CD4-positive, alpha-beta memory T cell (primary cell): Measurements from ENCODE around the gene RALGDS. TPM values are rescaled to one million over a fixed set of nuclear protein-coding genes. Genes with fewer than 3 reads are reported as not detected.

Source experiments
- CTCF ChIA-PET: fragments of 350-600 bp; sonication (Branson Sonifier 250); formaldehyde crosslinking; loops from one replicate; lab custom pipeline; 2021; ENCODE audit warnings: inconsistent platforms; ENCODE audit not compliant: partially characterized antibody; lab: Charles Lee
- POLR2A ChIA-PET: fragments of 350-600 bp; sonication (Branson Sonifier 250); formaldehyde crosslinking; loops from one replicate; lab custom pipeline; 2021; ENCODE audit not compliant: partially characterized antibody; lab: Charles Lee
- DNase-seq, 5 donors: peaks; one replicate each; pipeline versions ENCODE4 v3.0.0 to v3.0.0-alpha.2; 2020 to 2022; ENCODE audit warnings: mixed read lengths in 1 of 5
- H3K27ac ChIP-seq: one replicate; pipeline ENCODE4 v1.7.0; 2013; ENCODE audit warnings: low read depth, low read length
- H3K27me3 ChIP-seq: 2 replicates; pipeline ENCODE4 v1.7.0; 2013; ENCODE audit warnings: mild to moderate bottlenecking, low read length, moderate library complexity; ENCODE audit not compliant: insufficient read depth
- H3K36me3 ChIP-seq: 2 replicates; pipeline ENCODE4 v1.7.0; 2013; ENCODE audit warnings: mild to moderate bottlenecking, low read length, moderate library complexity; ENCODE audit not compliant: insufficient read depth
- H3K4me1 ChIP-seq: 2 replicates; pipeline ENCODE4 v1.7.0; 2013; ENCODE audit warnings: mild to moderate bottlenecking, low read length, moderate library complexity; ENCODE audit not compliant: insufficient read depth
- H3K4me3 ChIP-seq, 2 donors: one replicate each; pipeline ENCODE4 v1.7.0; 2013; ENCODE audit warnings: low read length in 2 of 2, mild to moderate bottlenecking in 1 of 2
- H3K9me3 ChIP-seq, 2 donors: one replicate each; pipeline ENCODE4 v1.7.0; 2013; ENCODE audit warnings: low read length in 2 of 2, control low read depth in 1 of 2; ENCODE audit not compliant: control insufficient read depth in 1 of 2
- H3K27ac Mint-ChIP-seq, 7 donors: one replicate each; pipeline ENCODE4 v1.8.0; 2020 to 2021; ENCODE audit warnings: mixed read lengths in 7 of 7, mild to moderate bottlenecking in 6 of 7, inconsistent platforms in 3 of 7, moderate library complexity in 3 of 7
- H3K27me3 Mint-ChIP-seq, 2 donors: one replicate each; pipeline ENCODE4 v1.8.0; 2020 to 2021; ENCODE audit warnings: mixed read lengths in 2 of 2
- H3K36me3 Mint-ChIP-seq, 2 donors: one replicate each; pipeline ENCODE4 v1.8.0; 2020 to 2021; ENCODE audit warnings: mixed read lengths in 2 of 2, inconsistent platforms in 1 of 2, mild to moderate bottlenecking in 1 of 2
- H3K4me1 Mint-ChIP-seq, 4 donors: one replicate each; pipeline ENCODE4 v1.8.0; 2020 to 2021; ENCODE audit warnings: mixed read lengths in 4 of 4, mild to moderate bottlenecking in 1 of 4
- H3K4me3 Mint-ChIP-seq, 8 donors: one replicate each; pipeline ENCODE4 v1.8.0; 2020 to 2021; ENCODE audit warnings: mixed read lengths in 8 of 8, mild to moderate bottlenecking in 7 of 8, moderate library complexity in 6 of 8, inconsistent platforms in 3 of 8
- H3K9me3 Mint-ChIP-seq, 8 donors: one replicate each; pipeline ENCODE4 v1.8.0; 2020 to 2021; ENCODE audit warnings: mixed read lengths in 8 of 8, mild to moderate bottlenecking in 5 of 8, inconsistent platforms in 3 of 8, moderate library complexity in 1 of 8
- intact Hi-C: fragments of 100-400 bp; cut with micrococcal nuclease; formaldehyde crosslinking; loops from one replicate; pipeline ENCODE4 v1.15.1; 2023
- polyA plus RNA-seq, 2 donors: library from polyadenylated mRNA; unstranded; fragments of 300-500 nt; fragmentation: Illumina TruSeq; gene quantifications; one replicate each; pipeline ENCODE4 v1.2.3, GENCODE V29; 2021
- total RNA-seq, 2 experiments: library from RNA; stranded (reverse); gene quantifications; one replicate each; pipeline ENCODE4 v1.2.3, GENCODE V29; 2021

RALGDS gene
- total and polyA plus RNA-seq, 4 experiments from 2014 or later: 27.9 to 131 (median 95.2) TPM

DNA sequence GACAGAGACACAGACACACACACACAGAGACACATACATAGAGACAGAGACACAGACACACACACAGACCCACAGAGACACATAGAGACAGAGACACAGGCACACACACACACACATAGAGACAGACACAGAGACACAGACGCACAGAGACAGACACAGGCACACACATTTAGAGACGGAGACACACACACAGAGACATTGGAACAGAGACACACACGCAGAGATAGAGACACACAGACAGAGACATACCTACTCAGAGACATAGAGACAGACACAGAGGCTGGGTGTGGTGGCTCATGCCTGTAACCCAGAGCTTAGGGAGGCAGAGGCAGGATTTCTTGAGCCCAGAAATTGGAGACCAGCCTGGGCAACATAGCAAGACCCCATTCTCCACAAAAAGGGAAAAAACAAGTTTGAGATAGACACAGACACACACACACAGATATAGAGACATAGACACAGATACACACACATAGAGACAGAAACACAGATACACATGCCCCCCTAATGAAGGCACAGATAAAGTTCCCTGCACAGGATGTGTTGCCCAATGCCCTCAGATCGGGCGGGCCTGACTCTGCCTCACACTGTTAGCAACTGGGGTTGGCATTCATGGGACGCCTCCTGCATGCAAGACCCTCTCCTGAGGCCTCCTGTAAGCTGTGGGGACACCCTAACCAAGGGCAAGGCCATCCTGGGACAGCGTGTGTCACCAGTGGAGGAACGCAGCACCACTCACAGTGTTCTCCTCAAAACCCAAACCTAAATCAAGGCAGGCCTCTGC is 3.3 kb upstream of the RALGDS start:
- Histone ChIP-seq H3K9me3 (no peaks in the 10 kb centered on the region), H3K4me3 (no peak overlapping the region), H3K4me1 (peaks cover 93% of the 10 kb centered on the region), H3K36me3 (peaks cover 5% of the 10 kb centered on the region), H3K27me3 (no peaks in the 10 kb centered on the region), H3K27ac (peak overlapping the region; percentile 4)
- no peak for DNase-seq
- Mint-ChIP-seq H3K4me3 (peak overlapping the region in 6 of 8 donors; percentile 3 to 68 (median 22)), H3K9me3 (peaks cover 0 to 3% (median 0%) of the 10 kb centered on the region in 8 donors), H3K27ac (peak overlapping the region; percentile 84 to 100 (median 95)), H3K27me3 (no peaks in the 10 kb centered on the region), H3K36me3 (peaks cover 0 to 24% of the 10 kb centered on the region in 2 donors), H3K4me1 (peaks cover 39 to 86% (median 69%) of the 10 kb centered on the region in 4 donors)
- ChIA-PET POLR2A (interaction anchor here (3.3 to 13.2 kb wide), 2 partner anchors 10 to 21 kb away, joined by 27 to 424 read pairs; no protein-coding TSS in a partner anchor), CTCF (interaction anchor here (13.5 kb wide), 1 partner anchor 22 kb away, joined by 282 read pairs; no protein-coding TSS in a partner anchor)
- intact Hi-C loops: no loop called here

DNA sequence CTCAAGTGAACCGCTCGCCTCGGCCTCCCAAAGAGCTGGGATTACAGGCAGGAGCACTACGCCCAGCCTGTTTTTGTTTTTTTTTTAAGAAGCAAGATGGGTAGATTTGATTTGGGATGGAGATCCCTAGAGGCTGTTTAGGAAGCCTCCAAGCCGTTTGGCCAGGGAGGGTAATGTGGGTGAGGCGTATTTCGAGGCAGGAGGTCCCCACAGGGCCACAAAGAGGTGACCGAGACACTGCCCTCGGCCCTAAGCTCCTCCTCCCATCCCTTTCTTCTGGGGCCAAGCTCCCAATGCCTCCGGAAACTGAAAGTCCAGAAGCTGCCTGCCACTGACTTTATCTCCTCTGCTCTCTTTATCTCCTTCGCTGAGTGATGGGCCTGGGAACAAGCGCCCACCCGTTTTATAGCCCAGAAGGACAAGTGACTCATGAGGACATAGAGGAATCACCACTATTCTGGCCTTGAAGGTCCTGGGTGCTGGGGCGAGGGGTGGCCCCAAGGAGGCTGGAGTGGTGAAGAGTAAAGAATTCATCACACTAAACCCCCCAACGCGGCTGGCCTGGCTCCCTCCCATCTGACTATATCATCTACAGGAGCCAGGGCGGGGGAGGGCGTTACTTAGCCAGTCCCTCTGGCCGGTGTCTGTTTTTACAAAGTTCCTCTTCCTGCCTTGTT is 2.0 kb upstream of the RALGDS start:
- peak overlapping the region; percentile 88 for H3K27ac ChIP-seq
- peaks cover 0 to 3% (median 0%) of the 10 kb centered on the region in 8 donors for H3K9me3 Mint-ChIP-seq
- intact Hi-C loops: no loop called here
- H3K4me1 ChIP-seq: peaks cover 93% of the 10 kb centered on the region
- ChIA-PET CTCF (interaction anchor here (0.9 to 30.1 kb wide), 4 partner anchors 8 to 29 kb away, joined by 4 to 596 read pairs (median 4); no protein-coding TSS in a partner anchor), POLR2A (interaction anchor here (1.1 to 25.7 kb wide), 4 partner anchors 8 to 24 kb away, joined by 3 to 345 read pairs (median 33); no protein-coding TSS in a partner anchor)
- H3K27me3 ChIP-seq: no peaks in the 10 kb centered on the region
- peaks cover 0 to 24% of the 10 kb centered on the region in 2 donors for H3K36me3 Mint-ChIP-seq
- H3K36me3 ChIP-seq: peaks cover 5% of the 10 kb centered on the region
- H3K27ac Mint-ChIP-seq: peak overlapping the region; percentile 95 to 100 (median 98)
- no peak for DNase-seq
- no peak overlapping the region for H3K4me3 ChIP-seq
- peaks cover 43 to 88% (median 70%) of the 10 kb centered on the region in 4 donors for H3K4me1 Mint-ChIP-seq
- H3K27me3 Mint-ChIP-seq: no peaks in the 10 kb centered on the region
- no peaks in the 10 kb centered on the region for H3K9me3 ChIP-seq
- peak overlapping the region in 5 of 8 donors; percentile 8 to 66 (median 32) for H3K4me3 Mint-ChIP-seq

DNA sequence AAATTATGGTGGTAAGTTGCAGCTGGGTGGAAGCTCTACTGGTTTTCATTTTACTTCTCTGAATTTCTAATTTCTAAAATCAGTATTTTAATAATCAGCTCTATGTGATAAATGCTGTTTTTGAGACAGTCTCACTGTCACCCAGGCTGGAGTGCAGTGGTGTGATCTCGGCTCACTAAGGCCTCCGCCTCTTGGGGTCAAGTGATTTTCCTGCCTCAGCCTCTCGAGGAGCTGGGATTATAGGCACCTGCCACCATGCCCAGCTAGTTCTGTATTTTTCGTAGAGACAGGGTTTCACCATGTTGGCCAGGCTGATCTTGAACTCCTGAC is 1.5 kb upstream of the RALGDS start:
- H3K4me1 Mint-ChIP-seq: peaks cover 41 to 88% (median 69%) of the 10 kb centered on the region in 4 donors
- no peaks in the 10 kb centered on the region for H3K27me3 ChIP-seq
- POLR2A ChIA-PET: interaction anchor here (1.1 to 25.7 kb wide), 4 partner anchors 9 to 25 kb away, joined by 3 to 345 read pairs (median 33); no protein-coding TSS in a partner anchor
- peaks cover 0 to 21% of the 10 kb centered on the region in 2 donors for H3K36me3 Mint-ChIP-seq
- intact Hi-C loops: no loop called here
- peak overlapping the region; percentile 95 to 100 (median 98) for H3K27ac Mint-ChIP-seq
- DNase-seq: no peak
- peaks cover under 1% of the 10 kb centered on the region for H3K36me3 ChIP-seq
- no peaks in the 10 kb centered on the region for H3K27me3 Mint-ChIP-seq
- peaks cover 93% of the 10 kb centered on the region for H3K4me1 ChIP-seq
- H3K4me3 ChIP-seq: no peak overlapping the region
- CTCF ChIA-PET: interaction anchor here (0.9 to 30.1 kb wide), 4 partner anchors 8 to 29 kb away, joined by 4 to 596 read pairs (median 4); no protein-coding TSS in a partner anchor
- peak overlapping the region in 5 of 8 donors; percentile 15 to 66 (median 40) for H3K4me3 Mint-ChIP-seq
- H3K27ac ChIP-seq: peak overlapping the region; percentile 88
- no peaks in the 10 kb centered on the region for H3K9me3 ChIP-seq
- peaks cover 0 to 3% (median 0%) of the 10 kb centered on the region in 8 donors for H3K9me3 Mint-ChIP-seq

DNA sequence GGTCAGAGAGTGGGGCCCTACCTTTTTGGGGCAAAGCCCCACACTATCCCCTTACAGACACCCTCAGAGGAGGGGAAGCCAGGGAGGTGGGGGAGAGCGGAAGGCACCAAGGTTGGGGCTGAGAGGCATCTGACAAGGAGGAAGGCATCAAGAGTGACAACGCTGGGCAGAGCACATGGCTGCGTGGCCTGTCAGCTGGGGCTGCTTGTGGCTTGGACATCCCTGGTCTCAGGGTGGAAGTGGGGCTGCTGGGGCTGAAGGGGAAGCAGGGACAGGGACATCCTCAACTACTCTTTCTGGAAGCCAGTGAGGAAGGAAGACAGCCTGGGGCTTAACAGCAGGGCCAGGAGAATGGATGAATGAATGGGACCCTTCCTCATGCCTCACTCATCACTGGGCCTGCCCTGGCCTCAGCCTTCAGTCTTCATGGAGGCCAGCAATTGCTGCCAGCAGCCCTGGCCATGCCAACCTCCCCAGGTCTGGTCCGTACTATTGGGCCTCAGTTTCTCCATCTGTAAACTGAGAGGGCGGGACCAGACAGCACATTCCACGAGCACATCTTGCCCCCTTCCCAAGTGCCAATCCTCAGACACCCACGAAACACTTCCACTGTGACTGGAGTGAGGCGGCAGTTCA is 993 bp upstream of the RALGDS start:
- Histone ChIP-seq H3K9me3 (no peaks in the 10 kb centered on the region), H3K27me3 (no peaks in the 10 kb centered on the region), H3K4me1 (peaks cover 93% of the 10 kb centered on the region), H3K36me3 (peaks cover 3% of the 10 kb centered on the region), H3K4me3 (peak overlapping the region in 1 of 2 donors; percentile 51), H3K27ac (peak overlapping the region; percentile 88)
- DNase-seq: no peak
- Mint-ChIP-seq H3K9me3 (peaks cover 0 to 2% (median 0%) of the 10 kb centered on the region in 8 donors), H3K27me3 (no peaks in the 10 kb centered on the region), H3K4me1 (peaks cover 41 to 88% (median 68%) of the 10 kb centered on the region in 4 donors), H3K27ac (peak overlapping the region; percentile 95 to 100 (median 98)), H3K4me3 (peak overlapping the region in 7 of 8 donors; percentile 52 to 81 (median 66)), H3K36me3 (peaks cover 0 to 20% of the 10 kb centered on the region in 2 donors)
- ChIA-PET CTCF (interaction anchor here (0.9 to 30.1 kb wide), 4 partner anchors 9 to 30 kb away, joined by 4 to 596 read pairs (median 4); no protein-coding TSS in a partner anchor), POLR2A (interaction anchor here (1.1 to 25.7 kb wide), 5 partner anchors 9 to 92 kb away, joined by 3 to 345 read pairs (median 17); partner anchors contain the start of gene GTF3C5)
- intact Hi-C loops: loop anchor here (1.0 kb wide), 3 partner anchors 9 to 27 kb away; no protein-coding TSS in a partner anchor

DNA sequence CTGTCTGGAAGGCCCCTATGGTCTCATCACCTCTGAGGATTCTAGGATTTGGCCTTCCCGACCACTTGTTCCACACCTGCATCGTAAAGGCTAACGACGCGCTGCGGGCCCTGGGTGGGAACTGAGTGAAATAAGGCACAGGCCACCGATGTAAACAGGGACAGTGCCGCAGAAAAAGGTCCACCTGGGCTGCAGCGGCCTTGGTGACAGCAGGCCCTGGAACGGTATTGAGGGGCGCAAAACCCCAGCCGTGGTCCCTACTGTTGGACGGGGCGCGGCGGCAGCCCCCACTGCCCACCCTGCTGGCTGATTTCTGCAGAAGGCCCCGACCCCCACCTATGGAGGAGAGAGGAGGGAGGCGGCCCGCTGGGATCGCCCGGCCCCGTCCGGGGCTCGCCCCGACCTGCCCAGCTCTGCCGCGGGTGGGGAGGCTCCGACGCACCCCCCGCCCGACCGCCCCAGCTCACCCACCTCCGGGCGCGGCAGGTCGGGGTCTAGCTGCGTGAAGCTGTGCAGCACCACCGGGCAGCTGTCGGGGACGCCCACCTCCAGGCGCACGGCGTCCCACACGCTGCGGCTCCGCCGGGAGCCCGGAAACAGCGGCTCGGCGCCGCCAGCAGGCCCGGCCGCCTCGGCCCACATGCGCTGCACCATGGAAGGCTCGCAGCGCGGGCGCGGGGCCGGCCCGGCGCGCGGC is 391 bp downstream of the RALGDS start:
- peak overlapping the region; percentile 64 to 94 (median 86) for H3K27ac Mint-ChIP-seq
- intact Hi-C loops: loop anchor here (1.0 kb wide), 3 partner anchors 11 to 29 kb away; no protein-coding TSS in a partner anchor
- peak overlapping the region; percentile 70 for H3K27ac ChIP-seq
- no peak for DNase-seq
- peaks cover 93% of the 10 kb centered on the region for H3K4me1 ChIP-seq
- peaks cover 35 to 86% (median 59%) of the 10 kb centered on the region in 4 donors for H3K4me1 Mint-ChIP-seq
- peaks cover 4% of the 10 kb centered on the region for H3K36me3 ChIP-seq
- no peaks in the 10 kb centered on the region for H3K27me3 ChIP-seq
- ChIA-PET POLR2A (interaction anchor here (1.1 to 25.7 kb wide), 5 partner anchors 10 to 90 kb away, joined by 6 to 345 read pairs (median 17); partner anchors contain the start of gene GTF3C5), CTCF (interaction anchor here (30.1 kb wide), 1 partner anchor 31 kb away, joined by 596 read pairs; no protein-coding TSS in a partner anchor)
- no peaks in the 10 kb centered on the region for H3K9me3 Mint-ChIP-seq
- H3K4me3 ChIP-seq: peak overlapping the region in 1 of 2 donors; percentile 55
- no peaks in the 10 kb centered on the region for H3K27me3 Mint-ChIP-seq
- H3K4me3 Mint-ChIP-seq: peak overlapping the region; percentile 69 to 84 (median 79)
- no peaks in the 10 kb centered on the region for H3K9me3 ChIP-seq
- peaks cover 0 to 16% of the 10 kb centered on the region in 2 donors for H3K36me3 Mint-ChIP-seq
